ENCODE results near the gene COBLL1. TPM values are rescaled to one million over a fixed set of nuclear protein-coding genes. Genes with fewer than 3 reads are reported as not detected.

Gene COBLL1
- total RNA-seq, 3 donors from 2014 or later (not counting 1 experiment from before 2014, with no cell fraction given): 0.85 to 13.4 (median 2.2) TPM

- H3K4me1 ChIP-seq (ENCODE audit: control insufficient read depth, insufficient read depth, low read length): no peaks in the 10 kb centered on the region
- no peaks in the 10 kb centered on the region for H3K36me3 Mint-ChIP-seq
- no peak for DNase-seq
- H3K36me3 ChIP-seq (ENCODE audit: control insufficient read depth, insufficient read depth, low read length): no peaks in the 10 kb centered on the region
- WGBS (ENCODE audit: insufficient coverage): 74% methylated on average over 2 of the region's 4 CpGs
- H3K27ac Mint-ChIP-seq: no peak overlapping the region
- TF ChIP-seq CTCF (IDR thresholded peaks at IDR 0.05): no peak
- intact Hi-C loops (cut with micrococcal nuclease): no loop called here
- no peak overlapping the region for H3K4me3 ChIP-seq (ENCODE audit: low read length)
- no peaks in the 10 kb centered on the region for H3K4me1 Mint-ChIP-seq
- H3K27me3 Mint-ChIP-seq (ENCODE audit: low read depth in 2 of 2): no peaks in the 10 kb centered on the region
- no peaks in the 10 kb centered on the region for H3K27me3 ChIP-seq (ENCODE audit: control insufficient read depth, insufficient read depth, low read length)
- no peak overlapping the region for H3K27ac ChIP-seq (ENCODE audit: low read length)
- ATAC-seq: no peak
- H3K9me3 Mint-ChIP-seq: no peaks in the 10 kb centered on the region
- H3K4me3 Mint-ChIP-seq: no peak overlapping the region
- no peaks in the 10 kb centered on the region for H3K9me3 ChIP-seq (ENCODE audit: control insufficient read depth, insufficient read depth, low read length)
Measured at GRCh38 chr2:164803776-164804466, 37.7 kb downstream of the COBLL1 start.

GRCh38 chr2:164802095-164802707 lies 39.4 kb downstream of the COBLL1 start:
- intact Hi-C loops (cut with micrococcal nuclease): no loop called here
- Histone ChIP-seq H3K36me3 (ENCODE audit: control insufficient read depth, insufficient read depth, low read length) (no peaks in the 10 kb centered on the region), H3K9me3 (ENCODE audit: control insufficient read depth, insufficient read depth, low read length) (no peaks in the 10 kb centered on the region), H3K4me1 (ENCODE audit: control insufficient read depth, insufficient read depth, low read length) (no peaks in the 10 kb centered on the region), H3K4me3 (ENCODE audit: low read length) (no peak overlapping the region), H3K27me3 (ENCODE audit: control insufficient read depth, insufficient read depth, low read length) (no peaks in the 10 kb centered on the region), H3K27ac (ENCODE audit: low read length) (no peak overlapping the region)
- no peak for TF ChIP-seq CTCF (IDR thresholded peaks at IDR 0.05)
- Mint-ChIP-seq H3K27ac (no peak overlapping the region), H3K27me3 (ENCODE audit: low read depth in 2 of 2) (no peaks in the 10 kb centered on the region), H3K9me3 (peaks cover 0 to 2% of the 10 kb centered on the region in 2 donors), H3K4me1 (no peaks in the 10 kb centered on the region), H3K4me3 (no peak overlapping the region), H3K36me3 (no peaks in the 10 kb centered on the region)
- WGBS (ENCODE audit: insufficient coverage): 33% methylated on average over 1 of the region's 1 CpG
- no peak for DNase-seq
- no peak for ATAC-seq

GRCh38 chr2:164800572-164800971 lies 41.1 kb downstream of the COBLL1 start:
- H3K27ac Mint-ChIP-seq: no peak overlapping the region
- H3K27ac ChIP-seq (ENCODE audit: low read length): no peak overlapping the region
- H3K9me3 ChIP-seq (ENCODE audit: control insufficient read depth, insufficient read depth, low read length): no peaks in the 10 kb centered on the region
- H3K4me1 Mint-ChIP-seq: no peaks in the 10 kb centered on the region
- H3K9me3 Mint-ChIP-seq: peaks cover 0 to 2% of the 10 kb centered on the region in 2 donors
- H3K27me3 ChIP-seq (ENCODE audit: control insufficient read depth, insufficient read depth, low read length): no peaks in the 10 kb centered on the region
- intact Hi-C loops (cut with micrococcal nuclease): no loop called here
- H3K36me3 ChIP-seq (ENCODE audit: control insufficient read depth, insufficient read depth, low read length): no peaks in the 10 kb centered on the region
- DNase-seq (no peak), ATAC-seq (no peak)
- TF ChIP-seq CTCF (IDR thresholded peaks at IDR 0.05): no peak
- H3K4me3 Mint-ChIP-seq: no peak overlapping the region
- H3K27me3 Mint-ChIP-seq (ENCODE audit: low read depth in 2 of 2): no peaks in the 10 kb centered on the region
- WGBS (ENCODE audit: insufficient coverage): 89% methylated on average over 1 of the region's 3 CpGs
- no peaks in the 10 kb centered on the region for H3K4me1 ChIP-seq (ENCODE audit: control insufficient read depth, insufficient read depth, low read length)
- no peak overlapping the region for H3K4me3 ChIP-seq (ENCODE audit: low read length)
- H3K36me3 Mint-ChIP-seq: no peaks in the 10 kb centered on the region
